ENCODE data around the gene CRYL1. TPM values are rescaled to one million over a fixed set of nuclear protein-coding genes. Genes with fewer than 3 reads are reported as not detected.

The CRYL1 gene
- total RNA-seq, 1 experiment from 2014 or later, result 3.7 TPM

DNA sequence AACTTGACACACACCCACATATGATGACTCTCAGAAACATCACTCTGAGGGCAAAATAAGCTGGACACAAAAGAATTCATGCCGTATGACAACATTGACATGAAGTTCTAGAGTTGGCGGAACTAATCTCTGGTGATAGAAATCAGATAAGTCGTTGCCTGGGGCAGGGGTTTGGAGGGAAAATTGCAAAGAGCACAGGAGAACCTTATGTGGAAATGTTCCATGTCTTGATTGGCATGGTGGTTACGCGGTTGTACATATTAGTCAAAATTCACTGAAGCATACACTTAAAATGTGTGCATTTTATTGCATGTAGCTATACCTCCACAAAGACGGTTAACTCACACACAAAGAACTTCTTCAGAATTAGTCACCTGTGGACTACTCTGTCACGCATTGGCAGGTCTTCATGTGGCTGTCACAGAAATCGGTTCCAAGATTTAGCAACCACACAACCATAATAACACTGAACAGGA is 155.7 kb downstream of the CRYL1 start:
- H3K27ac ChIP-seq (ENCODE audit: insufficient read length, low read depth, low read length), result no peak overlapping the region
- no CpG with 5 or more reads among the region's 8 CpGs for WGBS (ENCODE audit: extremely low coverage, insufficient read length, low lambda C conversion rate)
- peaks cover 25% of the 10 kb centered on the region for H3K27me3 Mint-ChIP-seq (ENCODE audit: low read depth)

More for the DNA sequence above, 155.7 kb downstream of the CRYL1 start:
- no peak overlapping the region for H3K4me2 ChIP-seq (ENCODE audit: insufficient read depth, insufficient read length, low read length)
- no peak overlapping the region for H3K56ac ChIP-seq (ENCODE audit: insufficient read length, low read depth, low read length)
- Mint-ChIP-seq H3K36me3 (ENCODE audit: insufficient read depth in 1 of 3, low read depth in 3 of 3) (no peaks in the 10 kb centered on the region; a peak in 1 of 7 replicates), H3K9me3 (no peaks in the 10 kb centered on the region), H3K27ac (no peak overlapping the region), H3K4me1 (peaks cover 5% of the 10 kb centered on the region in 2 experiments), H3K4me3 (no peak overlapping the region)
- no peak overlapping the region for H2BK120ac ChIP-seq (ENCODE audit: low read depth, low read length, poor library complexity, severe bottlenecking)
- H3K27me3 ChIP-seq (ENCODE audit: insufficient read depth, low read length), result no peaks in the 10 kb centered on the region
- H2BK12ac ChIP-seq (ENCODE audit: insufficient read length, low read depth, low read length), result no peak overlapping the region
- H3K4ac ChIP-seq (ENCODE audit: low read depth, low read length), result no peak overlapping the region
- H3K79me1 ChIP-seq (ENCODE audit: insufficient read depth, low read depth, low read length, poor library complexity, severe bottlenecking), result no peaks in the 10 kb centered on the region
- H3K18ac ChIP-seq (ENCODE audit: insufficient read length, low read depth, low read length), result no peak overlapping the region
- no peak overlapping the region for H2AK5ac ChIP-seq (ENCODE audit: insufficient read length, low read length)
- H3K23me2 ChIP-seq (ENCODE audit: insufficient read length, low read depth, low read length, poor library complexity, severe bottlenecking), result no peaks in the 10 kb centered on the region
- TF ChIP-seq, protein P1, sequence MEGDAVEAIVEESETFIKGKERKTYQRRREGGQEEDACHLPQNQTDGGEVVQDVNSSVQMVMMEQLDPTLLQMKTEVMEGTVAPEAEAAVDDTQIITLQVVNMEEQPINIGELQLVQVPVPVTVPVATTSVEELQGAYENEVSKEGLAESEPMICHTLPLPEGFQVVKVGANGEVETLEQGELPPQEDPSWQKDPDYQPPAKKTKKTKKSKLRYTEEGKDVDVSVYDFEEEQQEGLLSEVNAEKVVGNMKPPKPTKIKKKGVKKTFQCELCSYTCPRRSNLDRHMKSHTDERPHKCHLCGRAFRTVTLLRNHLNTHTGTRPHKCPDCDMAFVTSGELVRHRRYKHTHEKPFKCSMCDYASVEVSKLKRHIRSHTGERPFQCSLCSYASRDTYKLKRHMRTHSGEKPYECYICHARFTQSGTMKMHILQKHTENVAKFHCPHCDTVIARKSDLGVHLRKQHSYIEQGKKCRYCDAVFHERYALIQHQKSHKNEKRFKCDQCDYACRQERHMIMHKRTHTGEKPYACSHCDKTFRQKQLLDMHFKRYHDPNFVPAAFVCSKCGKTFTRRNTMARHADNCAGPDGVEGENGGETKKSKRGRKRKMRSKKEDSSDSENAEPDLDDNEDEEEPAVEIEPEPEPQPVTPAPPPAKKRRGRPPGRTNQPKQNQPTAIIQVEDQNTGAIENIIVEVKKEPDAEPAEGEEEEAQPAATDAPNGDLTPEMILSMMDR (conservative IDR thresholded peaks at IDR 0.05), result no peak
- no peak overlapping the region for H2BK5ac ChIP-seq (ENCODE audit: insufficient read length, low read length)
- no peaks in the 10 kb centered on the region for H3K9me3 ChIP-seq (ENCODE audit: control insufficient read depth, low read depth, low read length)
- no peak overlapping the region for H3T11ph ChIP-seq (ENCODE audit: low read length)
- no peak overlapping the region for H2BK20ac ChIP-seq (ENCODE audit: low read depth, low read length, poor library complexity, severe bottlenecking)
- DNase-seq, result no peak
- H3K23ac ChIP-seq (ENCODE audit: insufficient read length, low read depth, low read length), result no peak overlapping the region
- peaks cover 2% of the 10 kb centered on the region; the same call in 1 of the 2 replicates for H3K4me1 ChIP-seq (ENCODE audit: insufficient read depth, low read length)
- no peak overlapping the region for H4K91ac ChIP-seq (ENCODE audit: insufficient read length, low read depth, low read length)
- H3K79me2 ChIP-seq (ENCODE audit: insufficient read depth, low read length), result no peaks in the 10 kb centered on the region
- no peak overlapping the region for H3K9ac ChIP-seq (ENCODE audit: extremely low read depth, insufficient read length, low read length)
- no peak overlapping the region for H2AFZ ChIP-seq (ENCODE audit: low read length)
- H2BK15ac ChIP-seq (ENCODE audit: low read depth, low read length), result no peak overlapping the region
- no peak overlapping the region for H3K14ac ChIP-seq (ENCODE audit: insufficient read depth, low read length)
- H4K5ac ChIP-seq (ENCODE audit: insufficient read length, low read depth, low read length), result no peak overlapping the region
- H4K8ac ChIP-seq (replicated peaks; ENCODE audit: insufficient read length, low read depth, low read length), result no peak overlapping the region
- H4K20me1 ChIP-seq (ENCODE audit: control insufficient read depth, insufficient read depth, insufficient read length), result no peaks in the 10 kb centered on the region
